ENCODE measurements around the gene DCAF4. TPM values are rescaled to one million over a fixed set of nuclear protein-coding genes. Genes with fewer than 3 reads are reported as not detected.

Gene DCAF4
- total and polyA plus RNA-seq, 2 of the 4 experiments (the other 2 are of a cell fraction): 28.8 to 29.4 TPM

DNA sequence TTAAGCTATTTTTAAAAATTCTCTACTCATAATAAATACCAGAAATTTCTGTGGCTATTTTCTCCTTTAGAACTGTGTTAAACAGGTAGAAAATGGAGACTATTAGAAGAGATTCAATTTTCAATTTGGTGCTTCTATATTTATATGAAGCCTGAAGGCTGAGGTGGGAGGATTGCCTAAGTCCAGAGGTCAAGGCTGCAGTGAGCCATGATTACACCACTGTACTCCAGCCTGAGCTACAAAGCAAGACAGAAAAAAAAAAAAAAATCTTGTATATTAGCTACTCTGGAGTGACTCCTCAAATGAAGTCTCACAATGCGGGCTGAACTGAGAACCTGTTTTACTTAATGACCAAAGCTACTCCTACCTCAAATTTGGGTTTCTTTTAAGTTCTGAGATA, 22.5 kb upstream of the DCAF4 start:
- H3K18ac ChIP-seq (ENCODE audit: low read depth, low read length): no peak overlapping the region
- H2AFZ ChIP-seq (replicated peaks; ENCODE audit: low read length, poor library complexity): no peak overlapping the region
- no TSS peak for BruUV-seq (replicated peaks)
- H3K27ac ChIP-seq (ENCODE audit: insufficient read depth, low read length): no peak overlapping the region
- no peak overlapping the region for H3K56ac ChIP-seq (ENCODE audit: extremely low read depth, insufficient read depth, low read length)
- no peak overlapping the region for H2BK5ac ChIP-seq (ENCODE audit: low read depth, low read length, poor library complexity, severe bottlenecking)
- H3K27me3 ChIP-seq (ENCODE audit: control insufficient read depth, insufficient read depth, low read length): no peaks in the 10 kb centered on the region
- H2BK120ac ChIP-seq (ENCODE audit: low read depth, low read length): no peak overlapping the region
- H3K36me3 ChIP-seq (ENCODE audit: control insufficient read depth, insufficient read depth, low read length): no peaks in the 10 kb centered on the region
- no peak overlapping the region for H2BK15ac ChIP-seq (ENCODE audit: low read depth, low read length)
- CTCF ChIA-PET: interaction anchor here (0.9 to 3.7 kb wide), 4 partner anchors 8 to 388 kb away, joined by 4 to 60 read pairs (median 5); no protein-coding TSS in a partner anchor
- H2BK20ac ChIP-seq (ENCODE audit: low read depth, low read length): no peak overlapping the region
- H2AK5ac ChIP-seq (ENCODE audit: low read depth, low read length): no peak overlapping the region
- POLR2A ChIA-PET (ENCODE audit: unreplicated experiment): no interaction called here
- H3K9me1 ChIP-seq (ENCODE audit: insufficient read depth, low read length): peaks cover 11% of the 10 kb centered on the region
- peaks cover 18% of the 10 kb centered on the region for H3K4me1 ChIP-seq (ENCODE audit: control insufficient read depth, insufficient read depth, low read length)
- H2AK9ac ChIP-seq (replicated peaks; ENCODE audit: low read depth, low read length, poor library complexity): no peak overlapping the region
- WGBS, 2 experiments (ENCODE audit: extremely low coverage in 2 of 2, insufficient read length in 1 of 2): no CpG with 5 or more reads among the region's 1 CpG
- DNase-seq (no peak), ATAC-seq (ENCODE audit: low read depth) (no peak)
- no peak overlapping the region for H3K9ac ChIP-seq (ENCODE audit: low read depth, low read length)
- H3K4ac ChIP-seq (ENCODE audit: low read depth, low read length): no peak overlapping the region
- no peak overlapping the region for H4K5ac ChIP-seq (ENCODE audit: low read depth, low read length)
- intact Hi-C loops (cut with micrococcal nuclease) (no loop called here), in situ Hi-C loops (cut with MboI; ENCODE audit: low sequenced_read_pairs) (no loop called here), dilution Hi-C loops (cut with HindIII; ENCODE audit: low sequenced_read_pairs, unreplicated experiment) (no loop called here)
- no peak overlapping the region for H4K8ac ChIP-seq (ENCODE audit: low read depth in 2 of 2, low read length in 2 of 2)
- H3K9me3 ChIP-seq (ENCODE audit: control insufficient read depth, insufficient read depth, low read length): no peaks in the 10 kb centered on the region
- H4K20me1 ChIP-seq (ENCODE audit: insufficient read depth, low read length): no peaks in the 10 kb centered on the region
- H3K23ac ChIP-seq (ENCODE audit: low read depth, low read length): no peak overlapping the region
- H3K4me2 ChIP-seq (ENCODE audit: low read depth, low read length): no peak overlapping the region
- TF ChIP-seq FOS (IDR thresholded peaks at IDR 0.05; ENCODE audit: low read depth, low read length) (no peak), RCOR1 (IDR thresholded peaks at IDR 0.05; ENCODE audit: insufficient replicate concordance, low read length) (no peak), MAFK (IDR thresholded peaks at IDR 0.05; ENCODE audit: low read depth, low read length) (no peak)
- no peak overlapping the region for H3K4me3 ChIP-seq (ENCODE audit: insufficient read depth, low read depth, low read length)
- H4K91ac ChIP-seq (ENCODE audit: insufficient read depth, low read depth, low read length): no peak overlapping the region
- no peaks in the 10 kb centered on the region for H3K79me1 ChIP-seq (ENCODE audit: low read depth in 1 of 2, low read length in 2 of 2)
- no peak overlapping the region for H3K14ac ChIP-seq (replicated peaks; ENCODE audit: low read depth, low read length)

All from IMR-90 (cell line).